Right lobe of liver (tissue), 6 donors: ENCODE measurements around the gene SLAIN2. TPM values are rescaled to one million over a fixed set of nuclear protein-coding genes. Genes with fewer than 3 reads are reported as not detected.

Experiments
- ATAC-seq, 4 donors: fragments of 200-7000 bp; cut with Tn5 transposase; one replicate each; pipeline ENCODE4 v1.9.1; 2020; ENCODE audit warnings: mild to moderate bottlenecking in 4 of 4, moderate library complexity in 4 of 4
- DNase-seq, 3 donors: peaks; one replicate each; pipeline ENCODE4 v3.0.0-alpha.2; 2020
- H3K27ac ChIP-seq, 3 donors: fragments of 200-600 bp; one replicate each; pipeline ENCODE4 v1.8.0; 2022
- H3K27me3 ChIP-seq, 2 donors: fragments of 200-600 bp; one replicate each; pipeline ENCODE4 v1.8.0; 2022
- H3K36me3 ChIP-seq, 4 donors: fragments of 200-600 bp; sonication (generic) in 1 of 4; one replicate each; pipeline versions ENCODE4 v1.5.1 to v1.8.0; 2017 to 2022; ENCODE audit warnings: control low read depth in 1 of 4
- H3K4me1 ChIP-seq, 4 donors: fragments of 200-600 bp; sonication (generic) in 1 of 4; one replicate each; pipeline versions ENCODE4 v1.5.1 to v1.8.0; 2017 to 2022; ENCODE audit warnings: control low read depth in 1 of 4
- H3K4me3 ChIP-seq, 3 donors: fragments of 200-600 bp; one replicate each; pipeline ENCODE4 v1.8.0; 2022
- H3K9me3 ChIP-seq, 4 donors: fragments of 200-600 bp; sonication (generic) in 1 of 4; one replicate each; pipeline versions ENCODE4 v1.5.1 to v1.8.0; 2017 to 2022; ENCODE audit warnings: control low read depth in 1 of 4
- POLR2A ChIP-seq: fragments of 450-650 bp; IDR thresholded peaks from one replicate; pipeline ENCODE4 v1.6.1; 2017; ENCODE audit warnings: antibody characterized with exemption, mild to moderate bottlenecking
- WGBS: methylation state at CpG from one replicate; pipeline ENCODE4 v1.1.6; 2018; ENCODE audit warnings: low coverage, low lambda C conversion rate; ENCODE audit not compliant: insufficient coverage; ENCODE audit errors: missing lambda C conversion rate; 5-methylcytosine and 5-hydroxymethylcytosine counted together
- intact Hi-C, 2 donors: fragments of 100-400 bp; cut with DNase I; formaldehyde crosslinking; loops; one replicate each; pipeline versions ENCODE4 v1.11.2 to v1.14.1; 2022
- total RNA-seq, 6 experiments: library from RNA; depleted of rRNA in 2 of 6; stranded (reverse); fragments of >200 nt in 2 of 6; fragmentation: NEBNext Ultra II Directional in 3 of 6; extraction: Animal tissue kit (Norgen Biotek cat#: 25700) in 3 of 6; gene quantifications; one replicate each; pipeline versions ENCODE4 v1.1.0 to v1.2.4, GENCODE V29; 2016 to 2023
- TF ChIP-seq, protein P1 (sequence below), 4 donors: fragments of 200-600 bp in 3 of 4; fragments of 450-650 bp in 1 of 4; IDR thresholded peaks; one replicate each; pipeline versions ENCODE4 v1.5.1 to v1.8.0; 2016 to 2022; ENCODE audit warnings: antibody characterized with exemption in 4 of 4, mild to moderate bottlenecking in 2 of 4
- donor health status: DM: no; HTN: yes; CAD: no.
- donor health status: DM: no; HTN: no; CAD: no.
- donor health status: DM: no; HTN: no; CAD: no.
- donor health status: DM: no; HTN: yes; CAD: no.
- donor health status: DM: no; HTN: yes; CAD: no.

The SLAIN2 gene
- total RNA-seq, 6 experiments from 2014 or later: 36.4 to 80.6 (median 45.1) TPM

DNA sequence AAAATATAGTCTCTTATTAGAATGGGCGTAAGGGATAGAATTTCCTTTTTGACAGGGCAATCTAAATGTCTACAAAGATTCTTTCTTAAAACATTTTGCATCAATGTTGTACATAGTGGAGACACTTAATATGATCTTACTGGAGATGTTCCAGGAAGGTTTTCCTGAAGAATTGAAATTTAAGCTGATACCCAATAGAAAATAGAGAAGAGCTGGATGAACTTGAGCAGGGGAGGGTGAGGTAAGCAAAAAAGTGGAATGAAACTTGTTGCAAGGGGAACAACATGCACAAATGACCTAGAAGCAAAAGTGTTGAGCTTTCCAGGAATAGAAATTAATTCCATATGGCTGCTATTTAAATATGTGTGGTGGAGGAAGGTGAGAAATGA lies 19.7 kb downstream of the SLAIN2 start:
- H3K4me1 ChIP-seq: peaks cover 0 to 14% (median 0%) of the 10 kb centered on the region in 4 donors
- H3K9me3 ChIP-seq: no peaks in the 10 kb centered on the region
- no peaks in the 10 kb centered on the region for H3K36me3 ChIP-seq
- TF ChIP-seq, protein P1, sequence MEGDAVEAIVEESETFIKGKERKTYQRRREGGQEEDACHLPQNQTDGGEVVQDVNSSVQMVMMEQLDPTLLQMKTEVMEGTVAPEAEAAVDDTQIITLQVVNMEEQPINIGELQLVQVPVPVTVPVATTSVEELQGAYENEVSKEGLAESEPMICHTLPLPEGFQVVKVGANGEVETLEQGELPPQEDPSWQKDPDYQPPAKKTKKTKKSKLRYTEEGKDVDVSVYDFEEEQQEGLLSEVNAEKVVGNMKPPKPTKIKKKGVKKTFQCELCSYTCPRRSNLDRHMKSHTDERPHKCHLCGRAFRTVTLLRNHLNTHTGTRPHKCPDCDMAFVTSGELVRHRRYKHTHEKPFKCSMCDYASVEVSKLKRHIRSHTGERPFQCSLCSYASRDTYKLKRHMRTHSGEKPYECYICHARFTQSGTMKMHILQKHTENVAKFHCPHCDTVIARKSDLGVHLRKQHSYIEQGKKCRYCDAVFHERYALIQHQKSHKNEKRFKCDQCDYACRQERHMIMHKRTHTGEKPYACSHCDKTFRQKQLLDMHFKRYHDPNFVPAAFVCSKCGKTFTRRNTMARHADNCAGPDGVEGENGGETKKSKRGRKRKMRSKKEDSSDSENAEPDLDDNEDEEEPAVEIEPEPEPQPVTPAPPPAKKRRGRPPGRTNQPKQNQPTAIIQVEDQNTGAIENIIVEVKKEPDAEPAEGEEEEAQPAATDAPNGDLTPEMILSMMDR (IDR thresholded peaks at IDR 0.05): no peak
- TF ChIP-seq POLR2A: no peak
- intact Hi-C loops: no loop called here
- H3K27me3 ChIP-seq: no peaks in the 10 kb centered on the region
- DNase-seq: no peak
- H3K27ac ChIP-seq: no peak overlapping the region
- ATAC-seq: no peak
- H3K4me3 ChIP-seq: no peak overlapping the region
- WGBS: 83% methylated on average over 1 of the region's 1 CpG

DNA sequence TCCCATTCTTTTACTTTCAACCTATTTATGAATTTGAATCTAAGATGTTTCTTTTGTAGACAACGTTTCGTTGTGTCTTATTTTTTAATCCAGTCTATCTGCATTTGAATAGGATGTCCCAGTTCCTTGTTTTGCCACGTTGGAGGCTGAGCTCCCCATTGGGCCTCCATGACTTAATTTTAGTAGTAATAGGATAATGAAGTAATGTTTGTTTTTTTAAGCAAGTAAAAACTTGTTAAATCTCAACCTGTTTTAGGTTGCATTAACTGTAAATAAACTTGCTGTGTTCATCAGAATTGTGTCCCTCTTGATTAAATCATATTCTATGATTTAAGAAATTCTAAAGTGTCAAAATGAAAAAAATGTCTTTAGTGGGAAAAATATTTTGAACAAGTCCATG lies 25.3 kb downstream of the SLAIN2 start:
- TF ChIP-seq, protein P1 (IDR thresholded peaks at IDR 0.05): no peak
- no peak for TF ChIP-seq POLR2A
- Histone ChIP-seq H3K4me1 (peaks cover 0 to 20% (median 0%) of the 10 kb centered on the region in 4 donors), H3K36me3 (no peaks in the 10 kb centered on the region), H3K4me3 (no peak overlapping the region), H3K27me3 (no peaks in the 10 kb centered on the region), H3K9me3 (no peaks in the 10 kb centered on the region), H3K27ac (no peak overlapping the region)
- ATAC-seq: no peak
- intact Hi-C loops: no loop called here
- 66% methylated on average over 3 of the region's 3 CpGs for WGBS
- DNase-seq: no peak

DNA sequence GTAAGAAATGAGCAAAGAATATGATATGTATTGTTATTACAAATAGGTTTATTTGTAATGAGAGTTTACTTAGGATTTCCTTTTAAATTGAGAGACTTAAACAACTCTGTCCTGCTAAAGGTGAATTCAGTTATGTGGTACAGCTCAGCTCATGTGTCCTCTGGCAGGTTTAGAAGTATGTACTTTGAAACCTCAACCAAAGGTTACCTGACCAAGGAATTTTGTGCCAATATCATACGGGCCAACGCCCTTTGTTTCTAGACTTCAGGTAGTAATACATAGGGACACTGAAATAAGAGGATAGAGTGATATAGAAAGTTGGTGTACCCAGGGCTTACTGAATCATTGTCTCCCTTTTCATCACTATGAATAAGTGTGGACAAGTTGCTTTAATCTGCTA lies 25.7 kb downstream of the SLAIN2 start:
- DNase-seq (no peak), ATAC-seq (peak; percentile 87 to 96 (median 92))
- Histone ChIP-seq H3K27ac (no peak overlapping the region), H3K36me3 (no peaks in the 10 kb centered on the region), H3K4me3 (no peak overlapping the region), H3K27me3 (no peaks in the 10 kb centered on the region), H3K4me1 (peaks cover 0 to 20% (median 0%) of the 10 kb centered on the region in 4 donors), H3K9me3 (no peaks in the 10 kb centered on the region)
- WGBS: 45% methylated on average over 2 of the region's 2 CpGs
- intact Hi-C loops: no loop called here
- TF ChIP-seq, protein P1 (IDR thresholded peaks at IDR 0.05): no peak
- TF ChIP-seq POLR2A: no peak

DNA sequence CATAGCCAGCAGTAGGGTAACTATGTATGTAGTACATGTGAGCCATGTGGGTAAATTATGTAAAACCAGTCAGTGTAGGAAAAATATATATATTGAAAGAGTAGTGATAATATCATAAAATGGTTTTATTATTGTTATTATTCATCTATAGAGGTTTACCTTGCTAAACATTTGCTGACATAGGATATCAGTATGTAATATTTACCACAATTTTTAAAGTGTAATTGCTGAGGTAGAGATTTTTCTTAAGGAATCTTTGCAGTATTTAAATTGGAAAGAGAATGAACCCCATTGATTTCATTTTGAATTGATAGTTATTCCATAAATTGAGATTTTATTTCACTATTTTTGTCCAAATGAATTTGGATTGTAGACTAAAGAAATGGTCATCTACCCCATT lies 27.1 kb downstream of the SLAIN2 start:
- Histone ChIP-seq H3K4me3 (no peak overlapping the region), H3K36me3 (no peaks in the 10 kb centered on the region), H3K9me3 (no peaks in the 10 kb centered on the region), H3K4me1 (peaks cover 0 to 20% (median 0%) of the 10 kb centered on the region in 4 donors), H3K27me3 (no peaks in the 10 kb centered on the region), H3K27ac (no peak overlapping the region)
- DNase-seq (no peak), ATAC-seq (no peak)
- TF ChIP-seq POLR2A: no peak
- TF ChIP-seq, protein P1 (IDR thresholded peaks at IDR 0.05): no peak
- intact Hi-C loops: no loop called here

DNA sequence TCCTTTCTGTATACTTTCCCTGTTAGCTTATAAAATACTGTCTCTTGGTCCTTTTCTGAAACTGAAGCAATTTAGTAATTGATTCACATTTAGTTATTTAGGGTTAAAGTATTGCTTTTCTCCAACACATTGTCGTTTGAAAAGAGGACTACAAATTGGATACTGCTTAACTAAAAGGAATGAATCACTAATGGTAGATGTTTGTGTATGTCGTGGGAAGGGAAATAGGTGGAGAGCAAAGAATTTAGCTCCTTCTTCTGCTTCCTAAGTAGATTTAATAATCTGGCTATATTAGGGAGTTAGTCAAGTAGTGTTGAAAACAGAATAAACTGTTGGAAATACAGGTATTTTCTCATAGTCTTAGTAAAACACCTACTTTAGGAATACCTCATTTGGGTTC lies 27.9 kb downstream of the SLAIN2 start:
- Histone ChIP-seq H3K4me1 (peaks cover 0 to 20% (median 0%) of the 10 kb centered on the region in 4 donors), H3K27me3 (no peaks in the 10 kb centered on the region), H3K27ac (no peak overlapping the region), H3K9me3 (no peaks in the 10 kb centered on the region), H3K4me3 (no peak overlapping the region), H3K36me3 (no peaks in the 10 kb centered on the region)
- intact Hi-C loops: no loop called here
- WGBS: 27% methylated on average over 2 of the region's 2 CpGs
- no peak for TF ChIP-seq POLR2A
- TF ChIP-seq, protein P1 (IDR thresholded peaks at IDR 0.05): no peak
- DNase-seq (no peak), ATAC-seq (no peak)
